Inflammatory macrophage treated with lipopolysaccharide for 4 hours (primary cell): ENCODE data around the gene NEB.
"Not testable (repeated sequence)": the region's sequence is repeated elsewhere in the genome, so short reads cannot be mapped to it uniquely, and the experiment has no call there.

ENCODE experiments used
- DNase-seq: peaks from one replicate; pipeline ENCODE4 v3.0.0-alpha.2; 2020

Gene NEB

GRCh38 chr2:151607459-151608424 is 126.5 kb downstream of the NEB start:
- not testable (repeated sequence) for DNase-seq

GRCh38 chr2:151603530-151603929 is 130.7 kb downstream of the NEB start:
- not testable (repeated sequence) for DNase-seq

DNA sequence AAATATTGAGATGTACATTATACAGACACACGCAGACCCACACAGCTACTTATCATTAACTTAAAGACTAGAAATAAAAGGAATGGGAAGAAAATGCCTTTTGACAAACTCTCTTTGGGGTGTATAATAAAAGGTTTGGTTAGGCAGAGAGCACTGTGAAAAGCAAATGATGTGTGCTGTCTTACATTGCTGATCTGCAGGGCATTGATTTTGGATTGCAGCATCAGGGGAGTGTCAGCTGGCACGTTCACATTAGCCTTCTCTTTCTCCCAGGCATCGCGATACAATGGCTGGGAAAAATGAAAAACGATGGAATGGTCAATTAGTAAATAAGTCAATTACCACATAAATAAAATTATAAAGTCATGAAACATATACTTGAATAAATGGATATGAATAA is 131.9 kb downstream of the NEB start:
- not testable (repeated sequence) for DNase-seq

GRCh38 chr2:151601803-151602202 is 132.5 kb downstream of the NEB start:
- DNase-seq = not testable (repeated sequence)

GRCh38 chr2:151596903-151597608 is 137.2 kb downstream of the NEB start:
- DNase-seq = not testable (repeated sequence)

DNA sequence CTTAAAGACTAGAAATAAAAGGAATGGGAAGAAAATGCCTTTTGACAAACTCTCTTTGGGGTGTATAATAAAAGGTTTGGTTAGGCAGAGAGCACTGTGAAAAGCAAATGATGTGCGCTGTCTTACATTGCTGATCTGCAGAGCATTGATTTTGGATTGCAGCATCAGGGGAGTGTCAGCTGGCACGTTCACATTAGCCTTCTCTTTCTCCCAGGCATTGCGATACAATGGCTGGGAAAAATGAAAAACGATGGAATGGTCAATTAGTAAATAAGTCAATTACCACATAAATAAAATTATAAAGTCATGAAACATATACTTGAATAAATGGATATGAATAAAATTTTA is 142.4 kb downstream of the NEB start:
- DNase-seq = not testable (repeated sequence)

DNA sequence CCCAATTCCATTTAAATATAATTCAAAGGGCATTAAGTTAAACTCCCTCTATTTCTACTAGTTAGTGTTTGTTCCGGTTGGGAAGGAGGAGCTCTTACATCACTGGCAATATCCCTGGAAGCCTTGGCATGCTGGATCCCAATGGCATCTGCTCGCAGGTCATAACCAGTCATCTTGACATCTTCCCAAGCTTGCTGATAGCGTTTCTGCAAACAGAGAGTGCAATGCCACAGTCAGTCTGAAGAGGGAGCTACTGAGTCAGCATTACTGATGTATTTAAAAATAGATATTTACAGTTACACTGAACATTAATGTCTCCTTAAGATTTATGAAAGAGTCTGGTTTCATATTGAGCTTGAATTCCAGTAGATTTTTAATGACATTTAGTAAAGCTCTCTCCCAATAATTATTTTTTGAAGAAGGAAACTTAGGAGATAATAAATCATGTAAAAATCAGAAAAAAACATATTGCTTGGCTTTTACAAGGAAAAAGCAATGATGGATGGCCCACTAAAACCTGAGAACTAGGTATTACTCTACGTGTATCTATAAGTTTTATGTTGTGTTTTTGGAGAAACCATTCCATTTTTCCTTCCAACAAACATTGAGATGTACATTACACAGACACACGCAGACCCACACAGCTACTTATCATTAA is 142.9 kb downstream of the NEB start:
- DNase-seq = not testable (repeated sequence)

- not testable (repeated sequence) for DNase-seq
Observed at GRCh38 chr2:151581300-151581699, 153.0 kb downstream of the NEB start.

GRCh38 chr2:151580697-151581096 is 153.6 kb downstream of the NEB start:
- not testable (repeated sequence) for DNase-seq

DNA sequence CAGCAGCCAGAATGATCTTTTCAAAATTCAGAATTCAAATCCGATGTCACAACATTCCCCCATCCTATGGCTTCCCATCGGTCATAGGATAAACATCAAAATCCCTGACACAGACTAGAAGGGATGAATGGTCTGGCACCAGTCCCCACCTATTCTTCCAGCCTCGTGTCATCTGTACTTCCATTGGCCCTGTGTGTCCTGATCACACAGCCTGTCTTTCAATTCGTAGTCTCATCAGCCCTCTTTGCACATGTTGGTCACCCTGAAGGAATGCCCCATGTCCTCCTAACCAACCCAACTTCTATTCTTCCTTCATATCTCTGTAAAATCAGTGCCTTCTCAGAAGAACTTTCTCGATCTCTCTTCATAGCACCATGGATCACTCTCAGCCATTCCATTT is 157.2 kb downstream of the NEB start:
- no peak for DNase-seq

DNA sequence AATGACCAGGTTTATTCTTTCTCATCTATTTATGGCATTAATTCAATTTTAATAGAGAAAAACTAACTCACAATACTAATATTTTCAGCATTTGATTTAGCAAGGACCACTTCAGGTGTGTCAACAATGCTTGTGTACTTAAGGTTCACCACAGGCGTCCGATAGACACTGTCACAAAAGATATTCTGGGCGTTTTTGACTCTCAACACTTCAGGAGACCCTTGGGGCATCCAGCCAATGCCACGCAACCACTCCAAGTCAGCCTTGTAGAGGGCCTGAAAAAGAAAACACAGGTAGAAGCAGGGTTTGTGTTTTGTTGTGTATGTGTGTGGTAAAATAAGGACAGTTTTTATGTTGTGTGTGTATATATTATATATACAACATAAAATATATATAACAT is 158.2 kb downstream of the NEB start:
- DNase-seq = no peak

DNA sequence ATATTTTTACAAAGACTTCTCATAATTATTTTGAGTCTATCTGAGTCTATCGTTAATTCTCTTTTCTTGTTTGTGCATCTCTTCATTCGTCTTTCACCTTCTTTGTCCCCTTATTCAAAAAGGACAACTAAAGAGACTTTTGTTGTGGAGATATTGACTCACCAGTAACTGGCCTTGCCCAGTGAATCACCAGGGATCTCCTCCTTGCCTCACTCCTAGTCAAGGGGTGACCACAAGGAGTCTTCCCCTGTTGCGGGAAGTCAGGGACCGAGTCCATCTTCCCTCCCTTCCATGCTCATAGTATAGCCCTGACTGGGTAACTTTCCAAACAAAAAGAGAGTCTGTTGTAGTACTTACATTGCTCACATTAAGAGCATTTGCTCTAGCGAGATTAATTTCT is 158.9 kb downstream of the NEB start:
- no peak for DNase-seq

- no peak for DNase-seq
Observed at GRCh38 chr2:151570191-151570590, 164.1 kb downstream of the NEB start.

GRCh38 chr2:151569167-151569566 is 165.1 kb downstream of the NEB start:
- DNase-seq = no peak

DNA sequence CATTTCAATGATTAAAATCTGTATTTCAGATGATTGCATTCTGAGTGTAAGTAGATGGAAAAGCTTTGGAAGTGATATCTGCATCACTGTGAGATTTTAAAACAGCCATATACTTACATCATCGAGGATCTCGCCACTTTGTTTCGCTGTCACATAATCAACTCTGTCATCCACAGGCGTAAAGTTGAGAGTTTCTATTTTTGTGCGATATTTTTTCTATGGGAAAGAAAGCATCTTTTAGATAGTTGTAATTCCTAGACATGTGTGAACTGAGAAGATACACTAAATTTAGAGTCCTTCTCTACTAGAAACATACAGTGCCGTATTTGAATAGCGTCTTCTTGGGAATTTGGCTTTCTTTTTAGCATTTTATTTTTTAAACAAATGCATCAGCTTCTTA is 165.8 kb downstream of the NEB start:
- no peak for DNase-seq

GRCh38 chr2:151567006-151567405 is 167.3 kb downstream of the NEB start:
- no peak for DNase-seq

- DNase-seq = no peak
Observed at GRCh38 chr2:151562398-151562797, 171.9 kb downstream of the NEB start.

DNA sequence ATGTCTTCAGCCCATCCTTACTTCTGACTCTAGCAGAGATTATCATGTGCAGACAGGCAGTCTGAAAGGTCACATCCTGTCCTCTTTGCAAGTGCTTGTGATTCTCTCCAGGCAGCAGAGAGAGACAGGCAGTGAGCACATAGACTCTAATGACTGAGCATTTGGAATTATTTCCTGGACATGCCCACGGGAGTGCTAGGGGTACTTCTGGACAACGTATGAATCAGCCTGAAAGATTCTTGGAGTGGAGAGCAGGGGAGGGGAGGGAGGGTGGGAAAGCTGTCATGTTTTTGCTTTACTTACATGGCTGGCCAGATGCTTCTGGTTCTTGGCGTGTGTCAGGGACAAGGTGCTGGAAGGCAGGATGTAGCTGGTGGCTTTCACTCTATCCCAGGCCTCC is 174.0 kb downstream of the NEB start:
- DNase-seq = no peak

GRCh38 chr2:151559431-151559830 is 174.8 kb downstream of the NEB start:
- DNase-seq = not testable (repeated sequence)

DNA sequence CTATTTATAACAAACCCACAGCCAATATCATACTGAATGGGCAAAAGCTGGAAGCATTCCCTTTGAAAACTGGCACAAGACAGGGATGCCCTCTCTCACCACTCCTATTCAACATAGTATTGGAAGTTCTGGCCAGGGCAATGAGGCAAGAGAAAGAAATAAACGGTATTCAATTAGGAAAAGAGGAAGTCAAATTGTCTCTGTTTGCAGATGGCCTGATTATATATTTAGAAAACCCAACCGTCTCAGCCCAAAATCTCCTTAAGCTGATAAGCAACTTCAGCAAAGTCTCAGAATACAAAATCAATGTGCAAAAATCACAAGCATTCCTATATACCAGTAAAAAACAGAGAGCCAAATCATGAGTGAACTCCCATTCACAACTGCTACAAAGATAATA is 176.4 kb downstream of the NEB start:
- DNase-seq = not testable (repeated sequence)

DNA sequence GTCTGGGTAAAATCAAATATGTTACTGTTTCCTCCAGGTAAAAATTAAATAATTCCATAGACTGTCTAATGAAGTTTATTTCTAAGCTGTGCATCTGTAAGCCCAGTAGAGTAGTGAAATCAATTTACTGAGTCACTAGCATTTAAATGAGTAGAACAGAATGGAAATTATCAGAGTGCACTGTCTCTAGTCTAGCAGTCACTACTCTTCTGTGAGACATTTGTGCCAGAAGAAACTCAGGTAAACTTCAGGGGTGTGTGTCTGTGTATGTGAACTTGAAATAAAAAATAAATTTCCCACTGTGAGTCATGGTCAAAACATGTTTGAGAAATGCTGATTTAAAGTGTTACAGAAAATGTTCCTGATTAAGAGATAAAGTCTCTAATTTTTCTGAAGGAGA is 178.2 kb downstream of the NEB start:
- no peak for DNase-seq

DNA sequence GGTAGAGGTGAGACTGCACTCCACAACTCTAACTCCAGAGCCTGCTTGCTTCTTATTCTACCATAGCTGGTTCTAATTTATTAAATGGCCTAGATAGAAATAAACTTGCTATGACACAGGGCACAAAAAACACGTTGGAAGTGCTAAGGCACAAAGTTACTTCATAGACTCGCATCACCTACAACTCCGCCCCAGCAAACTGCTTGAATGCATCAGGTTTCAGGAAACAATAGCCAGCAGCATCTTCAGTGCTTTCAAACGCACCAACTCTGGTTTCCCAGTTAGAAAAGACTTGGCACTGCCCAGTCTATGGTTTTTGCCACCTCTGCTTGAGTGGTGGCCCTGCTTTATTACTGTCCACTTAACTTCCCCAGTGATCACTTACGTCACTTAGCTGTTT is 182.0 kb downstream of the NEB start:
- DNase-seq = no peak

DNA sequence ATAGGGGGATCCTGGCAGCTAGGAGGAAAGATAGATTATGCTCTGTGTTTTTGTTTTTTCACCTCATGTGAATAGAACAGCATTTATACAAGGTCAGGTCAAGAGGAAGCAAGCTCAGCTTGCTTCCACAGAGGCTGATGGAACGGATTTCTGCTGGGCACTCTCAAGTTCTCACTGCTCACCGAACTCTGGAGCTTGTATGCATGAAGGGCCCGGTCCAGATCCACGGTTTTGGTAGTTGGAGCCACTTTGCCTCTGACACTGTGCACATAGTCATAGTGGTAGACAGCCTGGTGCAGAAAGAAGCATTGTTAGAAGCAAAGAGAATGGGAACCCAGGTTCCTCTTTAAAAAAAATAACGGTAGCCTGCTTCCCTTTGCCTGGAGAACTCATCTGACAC is 182.7 kb downstream of the NEB start:
- DNase-seq = no peak

DNA sequence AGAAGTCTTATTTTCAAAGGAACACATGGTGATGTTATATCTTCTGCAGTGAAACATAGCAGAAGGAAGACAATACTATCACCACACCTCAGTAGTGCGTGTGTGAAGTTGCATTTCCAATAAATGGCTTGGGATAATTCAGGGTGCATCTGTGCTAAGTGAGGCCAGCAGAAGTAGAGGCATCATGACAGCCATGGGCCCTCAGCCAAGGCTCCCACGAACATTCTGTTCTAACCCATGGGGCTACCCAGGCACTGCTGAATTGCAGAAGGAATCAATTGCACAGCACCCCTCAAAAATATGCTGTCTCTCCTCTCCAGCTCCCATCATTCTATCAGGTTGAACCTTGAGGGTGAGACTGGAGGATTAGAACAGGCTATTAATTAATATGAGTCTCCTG is 185.1 kb downstream of the NEB start:
- no peak for DNase-seq
